GM12878 (cell line): ENCODE measurements around the gene ACSF3.

Source experiments
- E2F4 ChIP-seq: IDR thresholded peaks from 2 replicates; pipeline ENCODE4 v1.6.1; 2012; ENCODE audit warnings: low read depth, low read length, improper control_type of control experiment
- HDAC2 ChIP-seq: fragments of 200-600 bp; sonication (generic); IDR thresholded peaks from 2 replicates; pipeline ENCODE4 v1.6.1; 2017
- HDAC6 ChIP-seq: fragments of 200-600 bp; sonication (generic); IDR thresholded peaks from one replicate; pipeline ENCODE4 v1.8.0; 2017; ENCODE audit warnings: antibody characterized with exemption; ENCODE audit not compliant: unreplicated experiment
- PKNOX1 ChIP-seq: fragments of 450-650 bp; IDR thresholded peaks from 2 replicates; pipeline ENCODE4 v1.6.1; 2016; ENCODE audit warnings: mild to moderate bottlenecking
- POLR2A ChIP-seq: IDR thresholded peaks from 2 replicates; pipeline ENCODE4 v1.6.1; 2011; ENCODE audit warnings: low read depth, mild to moderate bottlenecking, low read length
- POLR2AphosphoS5 ChIP-seq: IDR thresholded peaks from 2 replicates; pipeline ENCODE4 v1.6.1; 2011; ENCODE audit warnings: mild to moderate bottlenecking, low read length, inconsistent platforms
- TCF12 ChIP-seq: IDR thresholded peaks from 2 replicates; pipeline ENCODE4 v1.6.1; 2011; ENCODE audit warnings: low read depth, mild to moderate bottlenecking, low read length
- YY1 ChIP-seq: IDR thresholded peaks from 2 replicates; pipeline ENCODE4 v1.6.1; 2011; ENCODE audit warnings: low read depth, mild to moderate bottlenecking, low read length
- ZBTB40 ChIP-seq: fragments of 450-650 bp; IDR thresholded peaks from 2 replicates; pipeline ENCODE4 v1.6.1; 2016; ENCODE audit warnings: mild to moderate bottlenecking, moderate library complexity, borderline replicate concordance
- ZZZ3 ChIP-seq: IDR thresholded peaks from 2 replicates; pipeline ENCODE4 v1.6.1; 2011; ENCODE audit warnings: low read depth; ENCODE audit not compliant: control insufficient read depth, insufficient read length
- TF ChIP-seq, protein P1 (sequence below): IDR thresholded peaks from 2 replicates; pipeline ENCODE4 v1.6.1; 2011; ENCODE audit warnings: low read depth, low read length, improper control_type of control experiment, borderline replicate concordance
- TF ChIP-seq, protein P2 (sequence below): IDR thresholded peaks from 2 replicates; pipeline ENCODE4 v1.6.1; 2012; ENCODE audit warnings: mild to moderate bottlenecking, low read depth, low read length
- TF ChIP-seq, protein P3 (sequence below), 3 experiments: IDR thresholded peaks in 2 of 3; conservative IDR thresholded peaks in 1 of 3; 2 replicates each; pipeline ENCODE4 v1.5.1; 2011; ENCODE audit warnings: low read depth in 3 of 3, low read length in 3 of 3, mild to moderate bottlenecking in 3 of 3, control low read depth in 2 of 3, moderate library complexity in 2 of 3, inconsistent platforms in 1 of 3, mixed read lengths in 1 of 3; ENCODE audit not compliant: control insufficient read depth in 2 of 3, insufficient read depth in 1 of 3; ENCODE audit errors: extremely low read depth in 1 of 3
- TF ChIP-seq, protein P4 (sequence below): IDR thresholded peaks from 2 replicates; pipeline ENCODE4 v1.6.1; 2011; ENCODE audit warnings: low read depth, mild to moderate bottlenecking, low read length, moderate library complexity, borderline replicate concordance; ENCODE audit errors: extremely low read depth

- TF ChIP-seq ZZZ3 = no peak
- TF ChIP-seq, protein P1, sequence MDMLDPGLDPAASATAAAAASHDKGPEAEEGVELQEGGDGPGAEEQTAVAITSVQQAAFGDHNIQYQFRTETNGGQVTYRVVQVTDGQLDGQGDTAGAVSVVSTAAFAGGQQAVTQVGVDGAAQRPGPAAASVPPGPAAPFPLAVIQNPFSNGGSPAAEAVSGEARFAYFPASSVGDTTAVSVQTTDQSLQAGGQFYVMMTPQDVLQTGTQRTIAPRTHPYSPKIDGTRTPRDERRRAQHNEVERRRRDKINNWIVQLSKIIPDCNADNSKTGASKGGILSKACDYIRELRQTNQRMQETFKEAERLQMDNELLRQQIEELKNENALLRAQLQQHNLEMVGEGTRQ = no peak
- TF ChIP-seq, protein P2, sequence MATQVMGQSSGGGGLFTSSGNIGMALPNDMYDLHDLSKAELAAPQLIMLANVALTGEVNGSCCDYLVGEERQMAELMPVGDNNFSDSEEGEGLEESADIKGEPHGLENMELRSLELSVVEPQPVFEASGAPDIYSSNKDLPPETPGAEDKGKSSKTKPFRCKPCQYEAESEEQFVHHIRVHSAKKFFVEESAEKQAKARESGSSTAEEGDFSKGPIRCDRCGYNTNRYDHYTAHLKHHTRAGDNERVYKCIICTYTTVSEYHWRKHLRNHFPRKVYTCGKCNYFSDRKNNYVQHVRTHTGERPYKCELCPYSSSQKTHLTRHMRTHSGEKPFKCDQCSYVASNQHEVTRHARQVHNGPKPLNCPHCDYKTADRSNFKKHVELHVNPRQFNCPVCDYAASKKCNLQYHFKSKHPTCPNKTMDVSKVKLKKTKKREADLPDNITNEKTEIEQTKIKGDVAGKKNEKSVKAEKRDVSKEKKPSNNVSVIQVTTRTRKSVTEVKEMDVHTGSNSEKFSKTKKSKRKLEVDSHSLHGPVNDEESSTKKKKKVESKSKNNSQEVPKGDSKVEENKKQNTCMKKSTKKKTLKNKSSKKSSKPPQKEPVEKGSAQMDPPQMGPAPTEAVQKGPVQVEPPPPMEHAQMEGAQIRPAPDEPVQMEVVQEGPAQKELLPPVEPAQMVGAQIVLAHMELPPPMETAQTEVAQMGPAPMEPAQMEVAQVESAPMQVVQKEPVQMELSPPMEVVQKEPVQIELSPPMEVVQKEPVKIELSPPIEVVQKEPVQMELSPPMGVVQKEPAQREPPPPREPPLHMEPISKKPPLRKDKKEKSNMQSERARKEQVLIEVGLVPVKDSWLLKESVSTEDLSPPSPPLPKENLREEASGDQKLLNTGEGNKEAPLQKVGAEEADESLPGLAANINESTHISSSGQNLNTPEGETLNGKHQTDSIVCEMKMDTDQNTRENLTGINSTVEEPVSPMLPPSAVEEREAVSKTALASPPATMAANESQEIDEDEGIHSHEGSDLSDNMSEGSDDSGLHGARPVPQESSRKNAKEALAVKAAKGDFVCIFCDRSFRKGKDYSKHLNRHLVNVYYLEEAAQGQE = no peak
- no peak for TF ChIP-seq HDAC2
- no peak for TF ChIP-seq HDAC6
- TF ChIP-seq, protein P3, sequence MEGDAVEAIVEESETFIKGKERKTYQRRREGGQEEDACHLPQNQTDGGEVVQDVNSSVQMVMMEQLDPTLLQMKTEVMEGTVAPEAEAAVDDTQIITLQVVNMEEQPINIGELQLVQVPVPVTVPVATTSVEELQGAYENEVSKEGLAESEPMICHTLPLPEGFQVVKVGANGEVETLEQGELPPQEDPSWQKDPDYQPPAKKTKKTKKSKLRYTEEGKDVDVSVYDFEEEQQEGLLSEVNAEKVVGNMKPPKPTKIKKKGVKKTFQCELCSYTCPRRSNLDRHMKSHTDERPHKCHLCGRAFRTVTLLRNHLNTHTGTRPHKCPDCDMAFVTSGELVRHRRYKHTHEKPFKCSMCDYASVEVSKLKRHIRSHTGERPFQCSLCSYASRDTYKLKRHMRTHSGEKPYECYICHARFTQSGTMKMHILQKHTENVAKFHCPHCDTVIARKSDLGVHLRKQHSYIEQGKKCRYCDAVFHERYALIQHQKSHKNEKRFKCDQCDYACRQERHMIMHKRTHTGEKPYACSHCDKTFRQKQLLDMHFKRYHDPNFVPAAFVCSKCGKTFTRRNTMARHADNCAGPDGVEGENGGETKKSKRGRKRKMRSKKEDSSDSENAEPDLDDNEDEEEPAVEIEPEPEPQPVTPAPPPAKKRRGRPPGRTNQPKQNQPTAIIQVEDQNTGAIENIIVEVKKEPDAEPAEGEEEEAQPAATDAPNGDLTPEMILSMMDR (IDR thresholded peaks at IDR 0.05 in 2 of 3, conservative IDR thresholded peaks at IDR 0.05 in 1 of 3; ENCODE audit: control insufficient read depth in 2 of 3, extremely low read depth in 1 of 3, insufficient read depth in 1 of 3, low read depth in 3 of 3, low read length in 3 of 3) = no peak
- TF ChIP-seq POLR2A = no peak
- no peak for TF ChIP-seq ZBTB40
- no peak for TF ChIP-seq PKNOX1
- TF ChIP-seq, protein P4, sequence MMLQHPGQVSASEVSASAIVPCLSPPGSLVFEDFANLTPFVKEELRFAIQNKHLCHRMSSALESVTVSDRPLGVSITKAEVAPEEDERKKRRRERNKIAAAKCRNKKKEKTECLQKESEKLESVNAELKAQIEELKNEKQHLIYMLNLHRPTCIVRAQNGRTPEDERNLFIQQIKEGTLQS = no peak
- no peak for TF ChIP-seq E2F4
- no peak for TF ChIP-seq POLR2AphosphoS5
- no peak for TF ChIP-seq TCF12
- TF ChIP-seq YY1 = no peak
Observed at GRCh38 chr16:89184677-89184932, 91.0 kb downstream of the ACSF3 start.
